Naive B cell (primary cell): ENCODE results near the gene RGS10. TPM values are rescaled to one million over a fixed set of nuclear protein-coding genes. Genes with fewer than 3 reads are reported as not detected.
A peak's percentile ranks its signal among the peaks of the same experiment; 100 is the strongest.

Source experiments
- ATAC-seq, 2 donors: fragments of 150-1000 bp; cut with Tn5 transposase; 2 replicates each; pipeline ENCODE4 v1.10.0; 2021; ENCODE audit warnings: low read depth in 2 of 2, mild to moderate bottlenecking in 2 of 2, moderate library complexity in 2 of 2
- DNase-seq: peaks from one replicate; pipeline ENCODE4 v3.0.0; 2022
- H3K27ac Mint-ChIP-seq, 6 donors: one replicate each; pipeline ENCODE4 v1.8.0; 2020 to 2022; ENCODE audit warnings: mild to moderate bottlenecking in 6 of 6, mixed read lengths in 6 of 6, moderate library complexity in 5 of 6, inconsistent platforms in 2 of 6
- H3K27me3 Mint-ChIP-seq, 3 donors: one replicate each; pipeline ENCODE4 v1.8.0; 2021 to 2022; ENCODE audit warnings: mixed read lengths in 3 of 3, mild to moderate bottlenecking in 1 of 3
- H3K36me3 Mint-ChIP-seq, 2 donors: one replicate each; pipeline ENCODE4 v1.8.0; 2020 to 2022; ENCODE audit warnings: mixed read lengths in 2 of 2, inconsistent platforms in 1 of 2, mild to moderate bottlenecking in 1 of 2
- H3K4me1 Mint-ChIP-seq, 3 donors: one replicate each; pipeline ENCODE4 v1.8.0; 2020 to 2022; ENCODE audit warnings: mixed read lengths in 3 of 3, inconsistent platforms in 1 of 3, mild to moderate bottlenecking in 1 of 3, moderate library complexity in 1 of 3
- H3K4me3 Mint-ChIP-seq, 8 donors: one replicate each; pipeline ENCODE4 v1.8.0; 2020 to 2022; ENCODE audit warnings: mild to moderate bottlenecking in 8 of 8, mixed read lengths in 8 of 8, moderate library complexity in 8 of 8, inconsistent platforms in 2 of 8
- H3K9me3 Mint-ChIP-seq, 7 donors: one replicate each; pipeline ENCODE4 v1.8.0; 2020 to 2022; ENCODE audit warnings: mixed read lengths in 7 of 7, mild to moderate bottlenecking in 5 of 7, inconsistent platforms in 2 of 7, moderate library complexity in 1 of 7
- polyA plus RNA-seq, 6 donors: library from polyadenylated mRNA; unstranded; fragments of 300-500 nt; fragmentation: Illumina TruSeq; gene quantifications; one replicate each; pipeline ENCODE4 v1.2.3, GENCODE V29; 2021; ENCODE audit warnings: low read depth in 6 of 6

Gene RGS10
- polyA plus RNA-seq, 6 donors from 2014 or later = 15.0 to 25.0 (median 20.4) TPM

DNA sequence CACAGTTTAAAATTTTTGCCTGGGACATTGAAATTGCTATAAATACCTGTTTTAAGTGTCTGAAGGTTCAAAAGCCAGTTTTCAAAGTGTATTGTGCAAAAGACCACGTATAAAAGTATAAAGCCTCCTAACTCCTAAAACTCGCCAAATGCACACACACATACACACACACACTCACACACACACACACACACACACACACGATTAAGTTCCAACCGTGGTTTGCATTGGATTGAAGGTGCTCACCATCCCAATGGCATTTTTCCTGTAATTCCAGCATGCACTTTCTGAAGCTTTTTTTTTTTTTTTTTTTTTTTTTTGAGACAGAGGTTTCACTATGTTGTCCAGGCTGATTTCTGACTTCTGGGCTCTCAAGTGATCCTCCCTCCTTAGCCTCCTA, 2.8 kb upstream of the RGS10 start:
- Mint-ChIP-seq H3K9me3 (no peaks in the 10 kb centered on the region), H3K4me1 (peaks cover 12 to 25% (median 20%) of the 10 kb centered on the region in 3 donors), H3K27me3 (peaks cover 13 to 19% (median 18%) of the 10 kb centered on the region in 3 donors), H3K4me3 (peak overlapping the region in 2 of 8 donors; percentile 20 to 37), H3K27ac (no peak overlapping the region), H3K36me3 (no peaks in the 10 kb centered on the region)
- no peak for ATAC-seq
- no peak for DNase-seq

- Mint-ChIP-seq H3K36me3 (no peaks in the 10 kb centered on the region), H3K9me3 (no peaks in the 10 kb centered on the region), H3K27ac (peak overlapping the region in 2 of 6 donors; percentile 70 to 71), H3K27me3 (peaks cover 11 to 18% (median 14%) of the 10 kb centered on the region in 3 donors), H3K4me1 (peaks cover 12 to 31% (median 30%) of the 10 kb centered on the region in 3 donors), H3K4me3 (peak overlapping the region; percentile 75 to 98 (median 96))
- ATAC-seq (no peak), DNase-seq (no peak)
Measured at GRCh38 chr10:119543814-119544642, 1.5 kb upstream of the RGS10 start.

DNA sequence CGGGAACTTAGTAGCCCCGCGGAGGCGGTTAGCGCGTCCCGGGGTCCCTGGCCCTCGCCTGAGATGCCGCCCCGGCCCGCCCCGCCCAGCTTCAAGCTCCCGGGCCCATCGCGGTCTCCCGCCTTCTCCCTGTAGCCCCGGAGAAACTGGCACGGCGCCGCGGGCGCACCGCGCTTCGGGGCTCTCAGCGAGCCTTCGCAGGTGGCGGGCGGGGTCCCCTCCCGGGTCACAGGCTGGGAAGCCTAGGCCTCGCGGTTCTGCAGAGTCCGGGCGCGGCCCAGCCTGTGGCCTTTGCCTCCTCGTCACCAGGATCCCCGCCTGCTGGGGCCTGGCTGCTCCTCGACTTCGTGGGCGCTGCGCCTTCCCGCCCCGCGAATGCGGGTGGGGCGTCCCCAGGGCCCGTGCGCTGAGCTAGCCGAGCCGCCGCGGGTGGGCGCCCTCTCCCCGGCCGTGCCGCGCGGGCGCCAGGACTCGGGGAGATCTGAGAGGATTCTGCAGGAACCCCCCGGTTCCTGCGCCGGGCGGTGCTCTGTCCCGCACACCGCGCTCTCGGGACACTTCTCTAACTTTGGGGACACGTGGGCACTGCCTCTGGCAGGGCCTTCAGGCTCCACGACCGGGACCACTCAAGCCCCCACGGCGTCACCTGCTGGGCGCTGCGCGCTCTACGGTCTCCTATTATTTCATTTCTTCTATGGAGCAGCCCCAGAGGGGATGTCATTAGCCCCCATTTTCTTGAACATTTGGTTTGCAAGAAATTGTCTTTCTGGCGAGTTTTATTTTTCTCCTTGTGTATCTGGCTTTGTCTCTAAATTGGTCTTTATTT, 682 bp upstream of the RGS10 start:
- H3K9me3 Mint-ChIP-seq = no peaks in the 10 kb centered on the region
- H3K27ac Mint-ChIP-seq = peak overlapping the region in 4 of 6 donors; percentile 27 to 87 (median 70)
- ATAC-seq (peak; percentile 68 to 69), DNase-seq (peak; percentile 51)
- no peaks in the 10 kb centered on the region for H3K36me3 Mint-ChIP-seq
- peaks cover 12 to 39% (median 37%) of the 10 kb centered on the region in 3 donors for H3K4me1 Mint-ChIP-seq
- peaks cover 6 to 9% (median 6%) of the 10 kb centered on the region in 3 donors for H3K27me3 Mint-ChIP-seq
- H3K4me3 Mint-ChIP-seq = peak overlapping the region; percentile 85 to 98 (median 96)

DNA sequence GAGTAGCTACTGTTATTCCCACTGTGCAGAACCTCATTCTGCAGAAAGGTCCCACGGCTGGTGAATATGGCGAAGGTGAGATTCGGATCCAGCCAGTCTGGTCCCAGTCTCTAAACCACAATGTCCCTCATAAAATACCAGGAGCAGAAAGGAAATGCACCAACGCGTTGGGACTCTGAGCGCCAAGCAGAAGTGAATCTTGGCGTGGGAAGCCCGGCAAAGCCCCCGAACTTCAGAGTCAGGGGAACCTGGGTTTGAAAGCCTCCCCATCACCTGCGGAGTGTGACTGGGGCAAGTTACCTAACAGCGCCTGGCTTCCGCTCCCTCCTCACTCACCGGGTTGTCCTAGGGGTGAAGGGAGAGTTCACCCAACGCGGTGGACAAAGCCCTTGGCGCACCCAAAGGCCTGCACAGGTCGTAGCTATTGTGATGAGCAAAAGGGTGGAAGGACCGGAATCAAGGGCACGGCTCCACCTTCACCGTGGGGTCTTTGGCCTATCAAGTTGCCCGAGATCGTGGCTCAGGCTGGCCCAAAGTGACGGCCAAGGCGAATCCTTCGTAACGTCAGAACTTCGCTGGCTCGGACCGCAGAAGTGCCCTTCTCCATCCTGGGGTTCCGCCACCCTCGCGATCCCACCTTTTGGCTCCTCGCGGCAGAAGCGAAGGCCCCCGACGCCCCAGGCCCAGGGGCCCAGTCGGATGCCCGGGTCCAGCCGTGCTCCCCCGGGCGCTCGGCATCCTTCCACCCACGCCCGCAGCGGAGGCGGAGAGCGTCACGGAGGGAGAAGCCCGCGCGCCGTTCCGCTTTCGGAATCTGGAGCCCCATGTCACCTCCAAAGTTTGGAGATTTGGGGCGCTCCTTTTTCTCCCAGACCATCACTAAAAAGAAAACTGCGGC, 811 bp downstream of the RGS10 start:
- H3K9me3 Mint-ChIP-seq = no peaks in the 10 kb centered on the region
- peak overlapping the region; percentile 79 to 91 (median 84) for H3K4me3 Mint-ChIP-seq
- peak; percentile 13 to 15 for ATAC-seq
- H3K27ac Mint-ChIP-seq = peak overlapping the region in 4 of 6 donors; percentile 37 to 96 (median 66)
- no peaks in the 10 kb centered on the region for H3K27me3 Mint-ChIP-seq
- DNase-seq = no peak
- no peaks in the 10 kb centered on the region for H3K36me3 Mint-ChIP-seq
- H3K4me1 Mint-ChIP-seq = peaks cover 12 to 49% (median 46%) of the 10 kb centered on the region in 3 donors

GRCh38 chr10:119541046-119541445, 1.5 kb downstream of the RGS10 start:
- Mint-ChIP-seq H3K36me3 (no peaks in the 10 kb centered on the region), H3K4me3 (peak overlapping the region; percentile 79 to 91 (median 84)), H3K9me3 (no peaks in the 10 kb centered on the region), H3K27ac (peak overlapping the region in 3 of 6 donors; percentile 31 to 96 (median 66)), H3K4me1 (peaks cover 12 to 49% (median 46%) of the 10 kb centered on the region in 3 donors), H3K27me3 (no peaks in the 10 kb centered on the region)
- DNase-seq (no peak), ATAC-seq (no peak)

DNA sequence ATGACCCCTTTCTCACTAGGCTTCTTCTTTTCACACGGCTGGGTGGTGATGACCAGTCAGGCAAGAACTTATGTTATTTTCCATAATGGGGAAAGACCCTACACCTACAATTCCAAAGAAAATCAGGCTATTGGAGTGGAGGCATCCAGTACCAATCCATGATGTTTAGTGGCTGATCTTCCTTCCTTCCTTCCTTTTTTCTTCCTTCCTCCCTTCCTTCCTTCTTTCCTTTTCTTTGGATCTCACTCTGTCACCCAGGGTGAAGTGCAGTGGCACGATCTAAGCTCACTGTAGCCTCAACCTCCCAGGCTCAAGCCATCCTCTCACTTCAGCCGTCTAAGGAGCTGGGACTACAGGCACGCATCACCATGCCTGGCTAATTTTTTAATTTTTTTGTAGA, 2.5 kb downstream of the RGS10 start:
- H3K9me3 Mint-ChIP-seq = no peaks in the 10 kb centered on the region
- no peaks in the 10 kb centered on the region for H3K27me3 Mint-ChIP-seq
- peaks cover 12 to 49% (median 46%) of the 10 kb centered on the region in 3 donors for H3K4me1 Mint-ChIP-seq
- ATAC-seq = no peak
- peak overlapping the region in 1 of 6 donors; percentile 45 for H3K27ac Mint-ChIP-seq
- H3K36me3 Mint-ChIP-seq = no peaks in the 10 kb centered on the region
- DNase-seq = no peak
- H3K4me3 Mint-ChIP-seq = peak overlapping the region in 1 of 8 donors; percentile 81

- H3K4me3 Mint-ChIP-seq = peak overlapping the region in 1 of 8 donors; percentile 12
Measured at GRCh38 chr10:119539359-119539825, 3.1 kb downstream of the RGS10 start.

DNA sequence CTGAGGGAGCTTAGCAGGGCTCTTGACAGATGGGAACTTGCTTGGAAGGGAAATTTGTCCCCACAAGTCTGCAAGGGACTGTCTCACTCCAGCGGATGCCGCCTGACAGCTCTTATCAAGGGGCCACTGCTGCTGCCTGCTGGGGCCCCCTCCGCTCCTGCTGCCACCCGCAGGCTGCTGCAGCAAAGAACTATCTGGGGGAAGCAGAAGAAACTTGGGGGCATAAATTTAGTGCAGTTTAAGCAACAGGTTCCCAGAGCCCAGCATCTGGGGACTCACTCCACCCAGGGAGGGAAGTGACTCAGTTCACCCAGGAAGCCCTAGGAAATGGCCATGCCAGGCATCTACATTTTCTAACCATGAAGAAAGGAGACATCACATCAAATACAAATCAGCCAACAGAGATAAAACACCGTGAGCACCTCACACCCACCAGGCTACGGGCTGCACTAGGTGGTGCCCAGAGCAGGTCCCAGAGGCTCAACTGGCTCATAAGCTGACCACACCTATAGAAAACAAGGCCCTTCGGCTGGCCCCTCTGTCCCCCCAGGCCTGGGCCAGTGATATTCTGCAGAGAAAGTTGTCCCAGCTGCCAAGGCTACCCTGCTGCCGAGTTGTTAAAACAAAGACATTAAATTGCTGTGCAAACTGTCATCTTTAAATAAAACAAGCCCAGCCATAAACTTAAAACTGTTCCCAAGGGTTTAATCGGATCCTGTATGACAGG, 3.7 kb downstream of the RGS10 start:
- no peaks in the 10 kb centered on the region for H3K9me3 Mint-ChIP-seq
- no peaks in the 10 kb centered on the region for H3K36me3 Mint-ChIP-seq
- peak overlapping the region in 1 of 8 donors; percentile 28 for H3K4me3 Mint-ChIP-seq
- no peak for DNase-seq
- H3K27me3 Mint-ChIP-seq = no peaks in the 10 kb centered on the region
- peaks cover 12 to 45% (median 43%) of the 10 kb centered on the region in 3 donors for H3K4me1 Mint-ChIP-seq
- H3K27ac Mint-ChIP-seq = no peak overlapping the region
- ATAC-seq = no peak

More at GRCh38 chr10:119539359-119539825, 3.1 kb downstream of the RGS10 start:
- no peaks in the 10 kb centered on the region for H3K36me3 Mint-ChIP-seq
- no peak for ATAC-seq
- no peaks in the 10 kb centered on the region for H3K9me3 Mint-ChIP-seq
- no peaks in the 10 kb centered on the region for H3K27me3 Mint-ChIP-seq
- H3K27ac Mint-ChIP-seq = no peak overlapping the region
- H3K4me1 Mint-ChIP-seq = peaks cover 12 to 49% (median 46%) of the 10 kb centered on the region in 3 donors
- DNase-seq = no peak

- no peak for DNase-seq
- no peak for ATAC-seq
- Mint-ChIP-seq H3K9me3 (no peaks in the 10 kb centered on the region), H3K27me3 (no peaks in the 10 kb centered on the region), H3K36me3 (no peaks in the 10 kb centered on the region), H3K4me3 (peak overlapping the region in 1 of 8 donors; percentile 1), H3K4me1 (peaks cover 6 to 39% (median 38%) of the 10 kb centered on the region in 3 donors), H3K27ac (peak overlapping the region in 1 of 6 donors; percentile 13)
Measured at GRCh38 chr10:119537953-119538630, 4.4 kb downstream of the RGS10 start.

- peaks cover 6 to 35% (median 34%) of the 10 kb centered on the region in 3 donors for H3K4me1 Mint-ChIP-seq
- no peaks in the 10 kb centered on the region for H3K27me3 Mint-ChIP-seq
- H3K36me3 Mint-ChIP-seq = no peaks in the 10 kb centered on the region
- DNase-seq (no peak), ATAC-seq (no peak)
- H3K4me3 Mint-ChIP-seq = no peak overlapping the region
- no peaks in the 10 kb centered on the region for H3K9me3 Mint-ChIP-seq
- H3K27ac Mint-ChIP-seq = peak overlapping the region in 2 of 6 donors; percentile 21 to 65
Measured at GRCh38 chr10:119536508-119537025, 6.0 kb downstream of the RGS10 start.

DNA sequence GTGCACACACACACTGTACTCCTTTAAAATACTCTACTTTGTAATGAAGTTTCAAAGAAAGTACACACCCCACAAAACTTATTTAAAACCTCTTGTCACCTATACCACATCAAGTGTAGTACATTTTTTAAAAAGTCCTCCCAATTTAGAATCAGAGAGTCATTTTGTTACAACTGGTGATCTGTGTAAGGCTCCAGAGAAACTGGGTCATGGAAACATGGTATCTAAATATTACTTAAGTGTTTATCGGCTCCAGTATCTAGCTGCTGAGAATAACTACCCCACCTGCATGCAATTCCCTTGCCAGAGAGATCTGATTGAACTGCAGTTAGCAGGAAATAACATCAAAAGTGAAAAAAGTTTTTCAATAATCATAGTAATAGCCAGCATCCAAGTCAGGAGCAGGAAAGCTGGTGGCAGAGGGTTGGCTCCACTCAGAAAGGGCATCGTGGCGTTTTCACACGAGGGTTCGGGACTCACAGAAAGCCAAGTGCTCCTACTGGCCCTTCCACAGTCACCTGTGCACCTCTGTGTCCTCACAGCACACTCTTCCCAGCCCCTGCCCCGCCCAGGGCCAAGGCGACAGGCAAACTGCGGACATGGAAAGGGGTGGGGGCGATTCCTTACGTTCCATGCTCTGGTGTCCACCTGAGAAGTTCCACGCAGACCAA, 6.5 kb downstream of the RGS10 start:
- Mint-ChIP-seq H3K27ac (no peak overlapping the region), H3K4me3 (no peak overlapping the region), H3K36me3 (no peaks in the 10 kb centered on the region), H3K27me3 (no peaks in the 10 kb centered on the region), H3K4me1 (peaks cover 2 to 29% (median 28%) of the 10 kb centered on the region in 3 donors), H3K9me3 (no peaks in the 10 kb centered on the region)
- ATAC-seq (no peak), DNase-seq (no peak)
